SK-N-SH (cell line): ENCODE data around the gene TCP11L2. TPM values are rescaled to one million over a fixed set of nuclear protein-coding genes. Genes with fewer than 3 reads are reported as not detected.

Source experiments
- CTCF ChIA-PET: fragments of 300-600, 350-600 bp; formaldehyde crosslinking; extraction: SDS; loops from one replicate; lab custom pipeline; 2021; lab: Yijun Ruan, JAX
- POLR2A ChIA-PET: fragments of 350-600 bp; sonication (Branson Sonifier 250); formaldehyde crosslinking; extraction: SDS; loops from one replicate; lab custom pipeline; 2020; ENCODE audit warnings: antibody characterized with exemption, inconsistent platforms; lab: Yijun Ruan, JAX
- DNase-seq: peaks from one replicate; pipeline ENCODE4 v3.0.0; 2012
- H2AFZ ChIP-seq: fragments of 200-600 bp; sonication (generic); 2 replicates; pipeline ENCODE4 v1.8.1; 2016; ENCODE audit warnings: antibody characterized with exemption, mild to moderate bottlenecking, low read depth
- H3F3A ChIP-seq: fragments of 200-600 bp; sonication (generic); replicated peaks from 2 replicates; pipeline ENCODE3; 2016; ENCODE audit warnings: antibody characterized with exemption, mild to moderate bottlenecking; ENCODE audit not compliant: insufficient read depth
- H3K27ac ChIP-seq, 2 experiments: fragments of 200-500 bp in 1 of 2; fragments of 200-600 bp in 1 of 2; sonication (Bioruptor generic) in 1 of 2; sonication (generic), shearing (Covaris generic) in 1 of 2; 2 replicates each; pipeline versions ENCODE4 v1.5.1 to v1.6.1; 2014 to 2016; ENCODE audit warnings: low read depth in 2 of 2, inconsistent platforms in 1 of 2, low read length in 1 of 2, mild to moderate bottlenecking in 1 of 2, mixed read lengths in 1 of 2
- H3K27me3 ChIP-seq: fragments of 200-600 bp; sonication (generic), shearing (Covaris generic); 2 replicates; pipeline ENCODE4 v1.6.1; 2016; ENCODE audit warnings: mixed run types; ENCODE audit not compliant: insufficient read depth
- H3K36me3 ChIP-seq, 2 experiments: fragments of 200-500 bp in 1 of 2; fragments of 200-600 bp in 1 of 2; sonication (Bioruptor generic) in 1 of 2; sonication (generic) in 1 of 2; replicated peaks in 1 of 2; 2 replicates each; pipeline versions ENCODE3 to v1.5.1; 2014 to 2016; ENCODE audit warnings: low read length in 1 of 2, mild to moderate bottlenecking in 1 of 2; ENCODE audit not compliant: insufficient read depth in 2 of 2, control insufficient read depth in 1 of 2
- H3K4me1 ChIP-seq, 2 experiments: fragments of 200-500 bp in 1 of 2; fragments of 200-600 bp in 1 of 2; sonication (Bioruptor generic) in 1 of 2; sonication (generic), shearing (Covaris generic) in 1 of 2; 2 replicates each; pipeline versions ENCODE4 v1.5.1 to v1.6.1; 2014 to 2016; ENCODE audit warnings: low read depth in 1 of 2, low read length in 1 of 2, mixed run types in 1 of 2; ENCODE audit not compliant: insufficient read depth in 2 of 2, control insufficient read depth in 1 of 2
- H3K4me2 ChIP-seq: fragments of 200-600 bp; sonication (generic), shearing (Covaris generic); 2 replicates; pipeline ENCODE4 v1.6.1; 2017; ENCODE audit warnings: mixed run types
- H3K4me3 ChIP-seq, 2 experiments: fragments of 200-500 bp in 1 of 2; fragments of 200-600 bp in 1 of 2; sonication (Bioruptor generic) in 1 of 2; sonication (generic), shearing (Covaris generic) in 1 of 2; 2 replicates each; pipeline versions ENCODE4 v1.5.1 to v1.8.1; 2014 to 2016; ENCODE audit warnings: low read depth in 2 of 2, inconsistent platforms in 1 of 2, low read length in 1 of 2, mild to moderate bottlenecking in 1 of 2, mixed read lengths in 1 of 2, moderate library complexity in 1 of 2
- H3K79me2 ChIP-seq: fragments of 200-600 bp; sonication (generic); 2 replicates; pipeline ENCODE4 v1.8.1; 2017; ENCODE audit warnings: mild to moderate bottlenecking; ENCODE audit not compliant: insufficient read depth
- H3K9ac ChIP-seq: fragments of 200-600 bp; sonication (generic); 2 replicates; pipeline ENCODE4 v1.6.1; 2017; ENCODE audit warnings: mixed run types
- H3K9me2 ChIP-seq: fragments of 200-600 bp; sonication (generic); 2 replicates; pipeline ENCODE4 v1.6.1; 2017; ENCODE audit warnings: mixed run types
- H3K9me3 ChIP-seq: fragments of 200-600 bp; sonication (generic); 2 replicates; pipeline ENCODE4 v1.6.1; 2017; ENCODE audit warnings: mixed run types, mild to moderate bottlenecking, moderate library complexity
- H4K20me1 ChIP-seq: fragments of 200-600 bp; sonication (generic); 2 replicates; pipeline ENCODE4 v1.6.1; 2017; ENCODE audit warnings: mild to moderate bottlenecking, mixed run types; ENCODE audit not compliant: insufficient read depth
- ELF1 ChIP-seq: IDR thresholded peaks from 2 replicates; pipeline ENCODE4 v1.4.0; 2012
- EP300 ChIP-seq, 2 experiments: IDR thresholded peaks; 2 replicates each; pipeline versions ENCODE4 v1.4.0 to v1.6.1; 2012; ENCODE audit warnings: borderline replicate concordance in 1 of 2, low read depth in 1 of 2, low read length in 1 of 2
- EZH2phosphoT487 ChIP-seq: fragments of 200-600 bp; sonication (generic); IDR thresholded peaks from 2 replicates; pipeline ENCODE4 v1.6.1; 2017; ENCODE audit warnings: low read depth, mixed run types, mild to moderate bottlenecking, antibody characterized with exemption, moderate library complexity, borderline replicate concordance
- FOSL2 ChIP-seq: IDR thresholded peaks from 2 replicates; pipeline ENCODE4 v1.4.0; 2012; ENCODE audit warnings: low read depth, mild to moderate bottlenecking, moderate library complexity, borderline replicate concordance
- FOXJ3 ChIP-seq: sonication (generic); formaldehyde crosslinking; IDR thresholded peaks from 2 replicates; pipeline ENCODE4 v1.5.1; 2020; ENCODE audit warnings: mild to moderate bottlenecking, missing genetic modification reagents
- FOXM1 ChIP-seq: IDR thresholded peaks from 2 replicates; pipeline ENCODE4 v1.4.0; 2012; ENCODE audit warnings: low read depth, mild to moderate bottlenecking
- GATA2 ChIP-seq: sonication (generic); formaldehyde crosslinking; IDR thresholded peaks from 2 replicates; pipeline ENCODE4 v1.5.0; 2020; ENCODE audit warnings: mild to moderate bottlenecking, missing genetic modification reagents
- JUND ChIP-seq: IDR thresholded peaks from 2 replicates; pipeline ENCODE4 v1.4.0; 2012
- MXI1 ChIP-seq: IDR thresholded peaks from 2 replicates; pipeline ENCODE4 v1.6.1; 2012; ENCODE audit warnings: mild to moderate bottlenecking, low read depth, low read length, improper control_type of control experiment
- NRF1 ChIP-seq: IDR thresholded peaks from 2 replicates; pipeline ENCODE4 v1.6.1; 2012; ENCODE audit warnings: low read depth, mild to moderate bottlenecking, low read length
- RAD21 ChIP-seq: IDR thresholded peaks from 2 replicates; pipeline ENCODE4 v1.6.1; 2012; ENCODE audit warnings: mild to moderate bottlenecking, low read length
- RFX5 ChIP-seq: IDR thresholded peaks from 2 replicates; pipeline ENCODE4 v1.6.1; 2012; ENCODE audit warnings: mild to moderate bottlenecking, improper control_type of control experiment, low read length
- SIN3A ChIP-seq: IDR thresholded peaks from 2 replicates; pipeline ENCODE4 v1.6.1; 2012; ENCODE audit warnings: low read depth, mild to moderate bottlenecking, low read length, moderate library complexity, borderline replicate concordance
- TAF1 ChIP-seq: IDR thresholded peaks from 2 replicates; pipeline ENCODE4 v1.6.1; 2012; ENCODE audit warnings: low read depth, mild to moderate bottlenecking, low read length, moderate library complexity, borderline replicate concordance
- TCF12 ChIP-seq: IDR thresholded peaks from 2 replicates; pipeline ENCODE4 v1.4.0; 2012
- TEAD4 ChIP-seq: IDR thresholded peaks from 2 replicates; pipeline ENCODE4 v1.4.0; 2012; ENCODE audit warnings: mild to moderate bottlenecking, borderline replicate concordance; ENCODE audit not compliant: insufficient read depth
- WGBS: methylation state at CpG from one replicate; pipeline ENCODE4 v1.1.6; 2017; ENCODE audit warnings: low lambda C conversion rate; 5-methylcytosine and 5-hydroxymethylcytosine counted together
- polyA plus RNA-seq, 3 experiments: library from polyadenylated mRNA; depleted of rRNA; stranded (reverse); fragments of >200 nt; gene quantifications; 2 replicates each; pipeline ENCODE4 v1.2.3, GENCODE V29; 2012
- TF ChIP-seq, protein P1 (sequence below): IDR thresholded peaks from 2 replicates; pipeline ENCODE4; 2012
- TF ChIP-seq, protein P2 (sequence below): IDR thresholded peaks from 2 replicates; pipeline ENCODE4 v1.4.0; 2012; ENCODE audit warnings: low read depth, borderline replicate concordance
- TF ChIP-seq, protein P3 (sequence below): fragments of 150-350 bp; IDR thresholded peaks from 2 replicates; pipeline ENCODE4 v1.6.1; 2017; ENCODE audit warnings: antibody characterized with exemption, low read length, low read depth, borderline replicate concordance
- TF ChIP-seq, protein P4 (sequence below): IDR thresholded peaks from 2 replicates; pipeline ENCODE4 v1.4.0; 2012; ENCODE audit warnings: low read depth
- TF ChIP-seq, protein P5 (sequence below): IDR thresholded peaks from 2 replicates; pipeline ENCODE4 v1.6.1; 2012; ENCODE audit warnings: mild to moderate bottlenecking, low read depth, low read length, moderate library complexity

Gene TCP11L2
- polyA plus RNA-seq, 1 of the 3 experiments (the other 2 are of a cell fraction) = 4.0 TPM

DNA sequence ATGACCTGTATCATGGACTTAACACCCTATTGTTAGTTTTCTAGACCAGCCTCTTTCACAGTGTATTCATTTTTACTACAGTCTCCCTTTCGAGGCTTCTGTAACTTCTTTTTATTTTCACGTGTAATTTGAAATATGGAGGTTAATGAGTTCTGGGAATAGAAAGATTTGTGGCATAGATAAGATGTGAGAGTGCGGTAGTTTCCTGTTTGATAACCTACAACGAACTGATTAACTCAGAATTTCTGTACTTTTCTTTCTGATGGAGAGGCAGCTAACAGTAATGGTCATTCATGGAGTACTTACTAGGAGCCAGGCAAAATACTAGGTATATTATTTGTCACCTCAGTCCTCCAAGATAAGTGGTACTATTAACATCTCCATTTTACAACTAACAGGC is 76.3 kb downstream of the TCP11L2 start:
- WGBS = 84% methylated on average over 4 of the region's 4 CpGs
- Histone ChIP-seq H3K79me2 (no peaks in the 10 kb centered on the region), H2AFZ (no peak overlapping the region), H3K27me3 (no peaks in the 10 kb centered on the region), H3K36me3 (peaks cover 18 to 74% of the 10 kb centered on the region in 2 experiments), H3K4me3 (no peak overlapping the region), H3F3A (peaks cover 4% of the 10 kb centered on the region), H3K9me2 (no peaks in the 10 kb centered on the region), H3K4me2 (no peak overlapping the region), H4K20me1 (no peaks in the 10 kb centered on the region), H3K27ac (no peak overlapping the region), H3K9me3 (peaks cover 9% of the 10 kb centered on the region; the same call in 1 of the 2 replicates), H3K4me1 (no peaks in the 10 kb centered on the region), H3K9ac (no peak overlapping the region)
- TF ChIP-seq GATA2 (CRISPR knock-in tag) = no peak
- TF ChIP-seq TCF12 = no peak
- TF ChIP-seq SIN3A = no peak
- TF ChIP-seq, protein P1, sequence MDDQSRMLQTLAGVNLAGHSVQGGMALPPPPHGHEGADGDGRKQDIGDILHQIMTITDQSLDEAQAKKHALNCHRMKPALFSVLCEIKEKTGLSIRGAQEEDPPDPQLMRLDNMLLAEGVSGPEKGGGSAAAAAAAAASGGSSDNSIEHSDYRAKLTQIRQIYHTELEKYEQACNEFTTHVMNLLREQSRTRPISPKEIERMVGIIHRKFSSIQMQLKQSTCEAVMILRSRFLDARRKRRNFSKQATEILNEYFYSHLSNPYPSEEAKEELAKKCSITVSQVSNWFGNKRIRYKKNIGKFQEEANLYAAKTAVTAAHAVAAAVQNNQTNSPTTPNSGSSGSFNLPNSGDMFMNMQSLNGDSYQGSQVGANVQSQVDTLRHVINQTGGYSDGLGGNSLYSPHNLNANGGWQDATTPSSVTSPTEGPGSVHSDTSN = no peak
- TF ChIP-seq, protein P2, sequence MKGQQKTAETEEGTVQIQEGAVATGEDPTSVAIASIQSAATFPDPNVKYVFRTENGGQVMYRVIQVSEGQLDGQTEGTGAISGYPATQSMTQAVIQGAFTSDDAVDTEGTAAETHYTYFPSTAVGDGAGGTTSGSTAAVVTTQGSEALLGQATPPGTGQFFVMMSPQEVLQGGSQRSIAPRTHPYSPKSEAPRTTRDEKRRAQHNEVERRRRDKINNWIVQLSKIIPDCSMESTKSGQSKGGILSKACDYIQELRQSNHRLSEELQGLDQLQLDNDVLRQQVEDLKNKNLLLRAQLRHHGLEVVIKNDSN = no peak
- no peak for TF ChIP-seq EP300 (IDR thresholded peaks at IDR 0.05; ENCODE audit: borderline replicate concordance in 1 of 2, low read depth in 1 of 2, low read length in 1 of 2)
- TF ChIP-seq, protein P3, sequence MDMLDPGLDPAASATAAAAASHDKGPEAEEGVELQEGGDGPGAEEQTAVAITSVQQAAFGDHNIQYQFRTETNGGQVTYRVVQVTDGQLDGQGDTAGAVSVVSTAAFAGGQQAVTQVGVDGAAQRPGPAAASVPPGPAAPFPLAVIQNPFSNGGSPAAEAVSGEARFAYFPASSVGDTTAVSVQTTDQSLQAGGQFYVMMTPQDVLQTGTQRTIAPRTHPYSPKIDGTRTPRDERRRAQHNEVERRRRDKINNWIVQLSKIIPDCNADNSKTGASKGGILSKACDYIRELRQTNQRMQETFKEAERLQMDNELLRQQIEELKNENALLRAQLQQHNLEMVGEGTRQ = no peak
- TF ChIP-seq ELF1 = no peak
- TF ChIP-seq FOXM1 = no peak
- no peak for TF ChIP-seq JUND
- TF ChIP-seq, protein P4, sequence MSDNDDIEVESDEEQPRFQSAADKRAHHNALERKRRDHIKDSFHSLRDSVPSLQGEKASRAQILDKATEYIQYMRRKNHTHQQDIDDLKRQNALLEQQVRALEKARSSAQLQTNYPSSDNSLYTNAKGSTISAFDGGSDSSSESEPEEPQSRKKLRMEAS = no peak
- TF ChIP-seq RAD21 = no peak
- no peak for TF ChIP-seq TEAD4
- no peak for TF ChIP-seq RFX5
- no peak for TF ChIP-seq TAF1
- DNase-seq = no peak
- ChIA-PET POLR2A (no interaction called here), CTCF (interaction anchor here (1.2 to 5.7 kb wide), 7 partner anchors 9 to 540 kb away, joined by 3 to 33 read pairs (median 4); partner anchors contain the start of gene POLR3B)

DNA sequence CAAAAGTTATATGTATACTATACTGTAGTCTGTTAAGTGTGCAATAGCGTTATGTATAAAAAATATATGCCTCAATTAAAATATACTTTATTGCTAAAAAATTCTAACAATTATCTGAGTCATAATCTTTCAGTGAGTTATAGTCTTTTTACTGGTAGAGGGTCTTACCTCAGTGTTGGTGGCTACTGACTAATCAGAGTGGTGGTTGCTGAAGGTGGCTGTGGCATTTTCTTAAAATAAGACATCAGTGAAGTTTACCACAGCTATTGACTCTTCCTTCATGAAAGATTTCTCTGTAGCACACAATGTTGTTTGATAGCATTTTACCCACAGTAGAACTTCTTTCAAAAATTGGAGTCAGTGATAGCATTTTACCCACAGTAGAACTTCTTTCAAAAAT is 78.4 kb downstream of the TCP11L2 start:
- 97% methylated on average over 1 of the region's 1 CpG for WGBS
- no peak overlapping the region for H3K27ac ChIP-seq
- H3K4me2 ChIP-seq = no peak overlapping the region
- H3K9me2 ChIP-seq = no peaks in the 10 kb centered on the region
- no peak for DNase-seq
- peaks cover 9% of the 10 kb centered on the region; the same call in 1 of the 2 replicates for H3K9me3 ChIP-seq
- no peaks in the 10 kb centered on the region for H3K79me2 ChIP-seq
- no peaks in the 10 kb centered on the region for H3K27me3 ChIP-seq
- no peak overlapping the region for H2AFZ ChIP-seq
- H3K36me3 ChIP-seq = peaks cover 20 to 73% of the 10 kb centered on the region in 2 experiments
- no peak overlapping the region for H3K4me3 ChIP-seq
- POLR2A ChIA-PET = no interaction called here
- no peak overlapping the region for H3K9ac ChIP-seq
- H3K4me1 ChIP-seq = no peaks in the 10 kb centered on the region
- CTCF ChIA-PET = interaction anchor here (1.0 to 5.7 kb wide), 4 partner anchors 19 to 538 kb away, joined by 3 to 33 read pairs (median 6); no protein-coding TSS in a partner anchor
- no peaks in the 10 kb centered on the region for H4K20me1 ChIP-seq
- H3F3A ChIP-seq = no peaks in the 10 kb centered on the region
- TF ChIP-seq FOXJ3 (CRISPR knock-in tag) (no peak), EZH2phosphoT487 (no peak), FOXM1 (no peak), FOSL2 (no peak), SIN3A (no peak), GATA2 (CRISPR knock-in tag) (no peak), TEAD4 (no peak), NRF1 (no peak), MXI1 (no peak)
- TF ChIP-seq, protein P5, sequence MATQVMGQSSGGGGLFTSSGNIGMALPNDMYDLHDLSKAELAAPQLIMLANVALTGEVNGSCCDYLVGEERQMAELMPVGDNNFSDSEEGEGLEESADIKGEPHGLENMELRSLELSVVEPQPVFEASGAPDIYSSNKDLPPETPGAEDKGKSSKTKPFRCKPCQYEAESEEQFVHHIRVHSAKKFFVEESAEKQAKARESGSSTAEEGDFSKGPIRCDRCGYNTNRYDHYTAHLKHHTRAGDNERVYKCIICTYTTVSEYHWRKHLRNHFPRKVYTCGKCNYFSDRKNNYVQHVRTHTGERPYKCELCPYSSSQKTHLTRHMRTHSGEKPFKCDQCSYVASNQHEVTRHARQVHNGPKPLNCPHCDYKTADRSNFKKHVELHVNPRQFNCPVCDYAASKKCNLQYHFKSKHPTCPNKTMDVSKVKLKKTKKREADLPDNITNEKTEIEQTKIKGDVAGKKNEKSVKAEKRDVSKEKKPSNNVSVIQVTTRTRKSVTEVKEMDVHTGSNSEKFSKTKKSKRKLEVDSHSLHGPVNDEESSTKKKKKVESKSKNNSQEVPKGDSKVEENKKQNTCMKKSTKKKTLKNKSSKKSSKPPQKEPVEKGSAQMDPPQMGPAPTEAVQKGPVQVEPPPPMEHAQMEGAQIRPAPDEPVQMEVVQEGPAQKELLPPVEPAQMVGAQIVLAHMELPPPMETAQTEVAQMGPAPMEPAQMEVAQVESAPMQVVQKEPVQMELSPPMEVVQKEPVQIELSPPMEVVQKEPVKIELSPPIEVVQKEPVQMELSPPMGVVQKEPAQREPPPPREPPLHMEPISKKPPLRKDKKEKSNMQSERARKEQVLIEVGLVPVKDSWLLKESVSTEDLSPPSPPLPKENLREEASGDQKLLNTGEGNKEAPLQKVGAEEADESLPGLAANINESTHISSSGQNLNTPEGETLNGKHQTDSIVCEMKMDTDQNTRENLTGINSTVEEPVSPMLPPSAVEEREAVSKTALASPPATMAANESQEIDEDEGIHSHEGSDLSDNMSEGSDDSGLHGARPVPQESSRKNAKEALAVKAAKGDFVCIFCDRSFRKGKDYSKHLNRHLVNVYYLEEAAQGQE = no peak
- TF ChIP-seq, protein P4 = no peak
